ENCODE data around the gene ERMN.
"Not testable (repeated sequence)": the region's sequence is repeated elsewhere in the genome, so short reads cannot be mapped to it uniquely, and the experiment has no call there.

ERMN gene

GRCh38 chr2:157325786-157326185 is at the start of gene ERMN:
TSS of gene ERMN (minus strand) at chr2:157325824. CDS start at chr2:157325642, 182 bp downstream.
- DNase-seq = no peak

GRCh38 chr2:157375384-157375783 is 49.8 kb upstream of the ERMN start:
- no peak for DNase-seq

- not testable (repeated sequence) for DNase-seq
These were observed 42.9 kb upstream of the ERMN start for GRCh38 chr2:157368508-157368907.

- no peak for DNase-seq
These were observed 42.1 kb upstream of the ERMN start for GRCh38 chr2:157367704-157368103.

GRCh38 chr2:157364257-157364974 is 38.8 kb upstream of the ERMN start:
- no peak for DNase-seq

GRCh38 chr2:157363612-157364101 is 38.0 kb upstream of the ERMN start:
- no peak for DNase-seq

GRCh38 chr2:157362627-157363026 is 37.0 kb upstream of the ERMN start:
- DNase-seq = no peak

GRCh38 chr2:157361526-157361925 is 35.9 kb upstream of the ERMN start:
- DNase-seq = no peak

GRCh38 chr2:157359628-157360027 is 34.0 kb upstream of the ERMN start:
- DNase-seq = no peak

- no peak for DNase-seq
These were observed 30.0 kb upstream of the ERMN start for GRCh38 chr2:157355618-157356017.

- no peak for DNase-seq
These were observed 24.4 kb upstream of the ERMN start for GRCh38 chr2:157349949-157350515.

GRCh38 chr2:157348291-157348921 is 22.8 kb upstream of the ERMN start:
- DNase-seq = no peak

- DNase-seq = no peak
These were observed 20.2 kb upstream of the ERMN start for GRCh38 chr2:157345647-157346389.

- DNase-seq = not testable (repeated sequence)
These were observed 15.8 kb upstream of the ERMN start for GRCh38 chr2:157341381-157341780.

- no peak for DNase-seq
These were observed 14.5 kb upstream of the ERMN start for GRCh38 chr2:157339965-157340655.

- DNase-seq = no peak
These were observed 12.4 kb upstream of the ERMN start for GRCh38 chr2:157337978-157338377.

- no peak for DNase-seq
These were observed 10.8 kb upstream of the ERMN start for GRCh38 chr2:157336137-157337010.

GRCh38 chr2:157334797-157335196 is 9.2 kb upstream of the ERMN start:
- no peak for DNase-seq

GRCh38 chr2:157334335-157334734 is 8.7 kb upstream of the ERMN start:
- DNase-seq = no peak

- no peak for DNase-seq
These were observed 7.9 kb upstream of the ERMN start for GRCh38 chr2:157333304-157334047.

- DNase-seq = no peak
These were observed 3.9 kb upstream of the ERMN start for GRCh38 chr2:157329524-157329923.
